ENCODE results near the gene ACTR3. TPM values are rescaled to one million over a fixed set of nuclear protein-coding genes. Genes with fewer than 3 reads are reported as not detected.
"Not testable (repeated sequence)": the region's sequence is repeated elsewhere in the genome, so short reads cannot be mapped to it uniquely, and the experiment has no call there.

ACTR3 gene
- total and polyA plus RNA-seq, 7 donors, result 34.3 to 113 (median 88.1) TPM

GRCh38 chr2:113937501-113937900, 47.6 kb downstream of the ACTR3 start:
- DNase-seq (no peak), ATAC-seq (no peak)
- Histone ChIP-seq H3K9me3 (peaks cover 5% of the 10 kb centered on the region), H3K27ac (no peak overlapping the region), H3K27me3 (ENCODE audit: insufficient read depth in 3 of 3, low read length in 2 of 3) (no peaks in the 10 kb centered on the region), H3K4me3 (no peak overlapping the region), H3K36me3 (ENCODE audit: insufficient read depth in 1 of 2, low read depth in 1 of 2) (peaks cover 6 to 84% of the 10 kb centered on the region in 2 donors), H3K4me1 (no peaks in the 10 kb centered on the region)
- intact Hi-C loops (cut with DNase I), result no loop called here
- TF ChIP-seq CTCF (IDR thresholded peaks at IDR 0.05), result no peak

- WGBS, 3 donors, result 89 to 96% (median 95%) methylated on average over 5 of the region's 5 CpGs
- TF ChIP-seq CTCF (IDR thresholded peaks at IDR 0.05), result no peak
- Histone ChIP-seq H3K27me3 (ENCODE audit: insufficient read depth in 3 of 3, low read length in 2 of 3) (no peaks in the 10 kb centered on the region), H3K27ac (no peak overlapping the region), H3K9me3 (peaks cover 5% of the 10 kb centered on the region), H3K4me3 (no peak overlapping the region), H3K36me3 (ENCODE audit: insufficient read depth in 1 of 2, low read depth in 1 of 2) (peaks cover 12 to 96% of the 10 kb centered on the region in 2 donors), H3K4me1 (no peaks in the 10 kb centered on the region)
- no peak for ATAC-seq
- no peak for DNase-seq
- intact Hi-C loops (cut with DNase I), result loop anchor here in 1 of 2 donors (10.0 kb wide), 1 partner anchor 186 kb away; the partner anchor contains the start of gene SLC35F5
Observed at GRCh38 chr2:113940891-113941290, 51.0 kb downstream of the ACTR3 start.

DNA sequence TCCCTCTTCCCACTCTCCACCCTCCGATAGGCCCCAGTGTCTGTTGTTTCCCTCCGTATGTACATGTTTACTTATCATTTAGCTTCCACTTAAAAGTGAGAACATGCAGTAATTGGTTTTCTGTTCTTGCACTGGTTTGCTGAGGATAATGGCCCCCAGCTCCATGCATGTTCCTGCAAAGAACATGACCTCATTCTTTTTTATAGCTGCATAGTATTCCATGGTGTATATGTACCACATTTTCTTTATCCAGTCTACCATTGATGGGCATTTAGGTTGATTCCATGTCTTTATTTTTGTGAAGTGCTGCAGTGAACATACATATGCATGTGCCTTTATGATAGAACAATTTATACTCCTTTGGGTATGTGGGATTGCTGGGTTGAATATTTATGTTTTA, 55.9 kb downstream of the ACTR3 start:
- not testable (repeated sequence) for H3K27ac ChIP-seq; H3K4me1 ChIP-seq; H3K27me3 ChIP-seq (ENCODE audit: insufficient read depth in 3 of 3, low read length in 2 of 3); H3K4me3 ChIP-seq; H3K9me3 ChIP-seq; DNase-seq; ATAC-seq
- H3K36me3 ChIP-seq (ENCODE audit: insufficient read depth in 1 of 2, low read depth in 1 of 2), result peaks cover 18 to 97% of the 10 kb centered on the region in 2 donors
- intact Hi-C loops (cut with DNase I), result loop anchor here in 1 of 2 donors (10.0 kb wide), 1 partner anchor 191 kb away; the partner anchor contains the start of gene SLC35F5
- WGBS, 3 donors, result 96 to 98% (median 96%) methylated on average over 2 of the region's 2 CpGs

GRCh38 chr2:113950906-113951305, 61.0 kb downstream of the ACTR3 start:
- 88 to 99% (median 94%) methylated on average over 3 of the region's 3 CpGs for WGBS, 3 donors
- ATAC-seq; intact Hi-C loops (cut with DNase I); H3K4me1 ChIP-seq; H3K9me3 ChIP-seq; DNase-seq; H3K4me3 ChIP-seq; H3K27me3 ChIP-seq (ENCODE audit: insufficient read depth in 3 of 3, low read length in 2 of 3); H3K27ac ChIP-seq: not testable (repeated sequence)
- peaks cover 11 to 97% of the 10 kb centered on the region in 2 donors for H3K36me3 ChIP-seq (ENCODE audit: insufficient read depth in 1 of 2, low read depth in 1 of 2)

GRCh38 chr2:113961000-113961399, 71.1 kb downstream of the ACTR3 start:
- H3K36me3 ChIP-seq (ENCODE audit: insufficient read depth in 1 of 2, low read depth in 1 of 2), result peaks cover 0 to 55% of the 10 kb centered on the region in 2 donors
- H3K27ac ChIP-seq, result no peak overlapping the region
- intact Hi-C loops (cut with DNase I), result no loop called here
- H3K27me3 ChIP-seq (ENCODE audit: insufficient read depth in 3 of 3, low read length in 2 of 3), result no peaks in the 10 kb centered on the region
- DNase-seq, result no peak
- H3K9me3 ChIP-seq, result no peaks in the 10 kb centered on the region
- peaks cover 9% of the 10 kb centered on the region for H3K4me1 ChIP-seq
- ATAC-seq, result no peak
- WGBS, 3 donors, result 84 to 89% (median 88%) methylated on average over 5 of the region's 5 CpGs
- TF ChIP-seq CTCF (IDR thresholded peaks at IDR 0.05), result no peak
- no peak overlapping the region for H3K4me3 ChIP-seq
